Lower leg skin (tissue), 4 donors: Measurements from ENCODE around the gene PROKR1. TPM values are rescaled to one million over a fixed set of nuclear protein-coding genes. Genes with fewer than 3 reads are reported as not detected.

Experiments
- DNase-seq, 2 donors: peaks; one replicate each; pipeline ENCODE4 v3.0.0-alpha.2; 2019; ENCODE audit warnings: low spot score in 2 of 2
- H3K4me3 ChIP-seq: fragments of 200-600 bp; sonication (generic); 2 replicates; pipeline ENCODE4 v1.5.1; 2017; ENCODE audit warnings: mild to moderate bottlenecking, low read depth; ENCODE audit not compliant: poor library complexity, severe bottlenecking
- CTCF ChIP-seq, 3 donors: fragments of 450-650 bp; IDR thresholded peaks; one replicate each; pipeline ENCODE4 v1.5.1; 2016; ENCODE audit warnings: antibody characterized with exemption in 3 of 3, mild to moderate bottlenecking in 3 of 3, moderate library complexity in 2 of 3
- POLR2A ChIP-seq, 2 donors: fragments of 450-650 bp; IDR thresholded peaks; one replicate each; pipeline ENCODE4 v1.6.1; 2016 to 2017; ENCODE audit warnings: antibody characterized with exemption in 2 of 2, mild to moderate bottlenecking in 1 of 2, moderate library complexity in 1 of 2
- WGBS, 2 donors: methylation state at CpG; one replicate each; pipeline ENCODE4 v1.1.5; 2018; 5-methylcytosine and 5-hydroxymethylcytosine counted together
- intact Hi-C: fragments of 100-400 bp; cut with DNase I; formaldehyde crosslinking; loops from one replicate; pipeline ENCODE4 v1.15.0; 2023; ENCODE audit warnings: low total_unique reads
- total RNA-seq, 4 donors: library from RNA; depleted of rRNA; stranded (reverse); fragments of >200 nt; gene quantifications; one replicate each; pipeline ENCODE4 v1.1.0, GENCODE V29; 2016

PROKR1 gene
- total RNA-seq, 4 donors from 2014 or later: 0.19 to 0.23 TPM; not detected in 2

GRCh38 chr2:68623820-68624219, 19.6 kb upstream of the PROKR1 start:
- TF ChIP-seq CTCF (IDR thresholded peaks at IDR 0.05): no peak
- no peak for TF ChIP-seq POLR2A (IDR thresholded peaks at IDR 0.05)
- no peak for DNase-seq
- intact Hi-C loops: no loop called here
- H3K4me3 ChIP-seq: no peak overlapping the region
- WGBS, 2 donors: 94 to 99% methylated on average over 6 of the region's 6 CpGs

GRCh38 chr2:68627615-68628014, 15.8 kb upstream of the PROKR1 start:
- TF ChIP-seq POLR2A (IDR thresholded peaks at IDR 0.05) (no peak), CTCF (IDR thresholded peaks at IDR 0.05) (no peak)
- WGBS, 2 donors: 91 to 99% methylated on average over 3 of the region's 3 CpGs
- H3K4me3 ChIP-seq: no peak overlapping the region
- DNase-seq: no peak
- intact Hi-C loops: no loop called here

- DNase-seq: no peak
Observed at GRCh38 chr2:68632021-68632420, 11.4 kb upstream of the PROKR1 start.

GRCh38 chr2:68637047-68637446, 6.3 kb upstream of the PROKR1 start:
- intact Hi-C loops: no loop called here
- no peak overlapping the region for H3K4me3 ChIP-seq
- WGBS, 2 donors: 53 to 65% methylated on average over 3 of the region's 3 CpGs
- no peak for TF ChIP-seq POLR2A (IDR thresholded peaks at IDR 0.05)
- no peak for TF ChIP-seq CTCF (IDR thresholded peaks at IDR 0.05)
- DNase-seq: no peak

More at GRCh38 chr2:68632021-68632420, 11.4 kb upstream of the PROKR1 start:
- intact Hi-C loops: no loop called here
- H3K4me3 ChIP-seq: no peak overlapping the region
- WGBS, 2 donors: 31 to 35% methylated on average over 3 of the region's 3 CpGs
- TF ChIP-seq CTCF (IDR thresholded peaks at IDR 0.05): no peak
- TF ChIP-seq POLR2A (IDR thresholded peaks at IDR 0.05): no peak

GRCh38 chr2:68643874-68644485, 601 bp downstream of the PROKR1 start:
- no peak for TF ChIP-seq CTCF (IDR thresholded peaks at IDR 0.05)
- no peak for TF ChIP-seq POLR2A (IDR thresholded peaks at IDR 0.05)
- WGBS, 2 donors: 18 to 31% methylated on average over 13 to 17 of the region's 17 CpGs
- H3K4me3 ChIP-seq: peak overlapping the region; percentile 15
- DNase-seq: no peak
- intact Hi-C loops: no loop called here

GRCh38 chr2:68645523-68645922, 2.1 kb downstream of the PROKR1 start:
- TF ChIP-seq CTCF (IDR thresholded peaks at IDR 0.05) (no peak), POLR2A (IDR thresholded peaks at IDR 0.05) (no peak)
- no peak overlapping the region for H3K4me3 ChIP-seq
- intact Hi-C loops: no loop called here
- DNase-seq: no peak
